PC-9 (cell line): Measurements from ENCODE around the gene APOB. TPM values are rescaled to one million over a fixed set of nuclear protein-coding genes. Genes with fewer than 3 reads are reported as not detected.
A peak's percentile ranks its signal among the peaks of the same experiment; 100 is the strongest.

ENCODE experiments used
- BruUV-seq: library from RNA; stranded (reverse); fragments of 400-500 nt; replicated peaks from 2 replicates; lab custom pipeline; 2021; lab: Mats Ljungman, UMichigan
- CTCF ChIA-PET: fragments of 300-600 bp; sonication (Branson Sonifier 250); formaldehyde crosslinking; loops from one replicate; lab custom pipeline; 2022; ENCODE audit warnings: antibody characterized with exemption; lab: Charles Lee
- POLR2A ChIA-PET: fragments of 300-600 bp; sonication (Branson Sonifier 250); formaldehyde crosslinking; loops from one replicate; lab custom pipeline; 2022; ENCODE audit warnings: antibody characterized with exemption; ENCODE audit not compliant: unreplicated experiment; lab: Charles Lee
- DNase-seq, 2 experiments: peaks; one replicate each; pipeline versions ENCODE4 v3.0.0 to v3.0.0-alpha.2; 2015 to 2022; ENCODE audit warnings: mixed read lengths in 1 of 2
- H2AFZ ChIP-seq: fragments of 200-600 bp; sonication (generic); 2 replicates; pipeline ENCODE4 v1.8.1; 2017; ENCODE audit warnings: antibody characterized with exemption
- H3F3A ChIP-seq: fragments of 200-600 bp; sonication (generic); 2 replicates; pipeline ENCODE4 v1.8.1; 2017; ENCODE audit warnings: antibody characterized with exemption, mild to moderate bottlenecking, low read depth; ENCODE audit not compliant: insufficient read depth
- H3K27ac ChIP-seq: fragments of 200-600 bp; sonication (generic); 2 replicates; pipeline ENCODE4 v1.6.1; 2016; ENCODE audit warnings: mixed run types
- H3K27me3 ChIP-seq: fragments of 200-600 bp; sonication (generic); 2 replicates; pipeline ENCODE4 v1.6.1; 2016; ENCODE audit warnings: low read depth, mixed run types; ENCODE audit not compliant: insufficient read depth
- H3K36me3 ChIP-seq: fragments of 200-600 bp; sonication (generic); 2 replicates; pipeline ENCODE4 v1.6.1; 2016; ENCODE audit warnings: low read depth, mixed run types
- H3K4me1 ChIP-seq: fragments of 200-600 bp; sonication (generic); replicated peaks from 2 replicates; pipeline ENCODE4 v1.6.1; 2016; ENCODE audit warnings: mixed run types; ENCODE audit not compliant: insufficient read depth
- H3K4me2 ChIP-seq: fragments of 200-600 bp; sonication (generic); 2 replicates; pipeline ENCODE4 v1.6.1; 2017; ENCODE audit warnings: mixed run types
- H3K4me3 ChIP-seq: fragments of 200-600 bp; sonication (generic); 2 replicates; pipeline ENCODE4 v1.6.1; 2016; ENCODE audit warnings: mixed run types
- H3K79me2 ChIP-seq: fragments of 200-600 bp; sonication (generic); 2 replicates; pipeline ENCODE4 v1.6.1; 2017; ENCODE audit warnings: low read depth, mixed run types
- H3K9me2 ChIP-seq: fragments of 200-600 bp; sonication (generic); 2 replicates; pipeline ENCODE4 v1.8.1; 2017; ENCODE audit warnings: mild to moderate bottlenecking; ENCODE audit not compliant: insufficient read depth
- H3K9me3 ChIP-seq: fragments of 200-600 bp; sonication (generic); 2 replicates; pipeline ENCODE4 v1.8.1; 2016; ENCODE audit warnings: low read depth; ENCODE audit not compliant: insufficient read depth
- H4K20me1 ChIP-seq: fragments of 200-600 bp; sonication (generic); 2 replicates; pipeline ENCODE4 v1.8.1; 2017; ENCODE audit not compliant: insufficient read depth
- CTCF ChIP-seq: fragments of 200-600 bp; sonication (generic); conservative IDR thresholded peaks from 2 replicates; pipeline ENCODE4 v1.6.1; 2017; ENCODE audit warnings: mixed run types, antibody characterized with exemption, mild to moderate bottlenecking, moderate library complexity
- EZH2 ChIP-seq: fragments of 200-600 bp; sonication (generic); IDR thresholded peaks from 2 replicates; pipeline ENCODE4 v1.8.0; 2017; ENCODE audit warnings: antibody characterized with exemption, low read depth
- intact Hi-C: fragments of 100-400 bp; cut with micrococcal nuclease; formaldehyde crosslinking; loops from one replicate; pipeline ENCODE4 v1.10.0; 2022; ENCODE audit not compliant: unreplicated experiment
- total RNA-seq: library from RNA; stranded (reverse); gene quantifications from 2 replicates; pipeline ENCODE4 v1.2.3, GENCODE V29; 2021

The APOB gene
- total RNA-seq, 1 experiment from 2014 or later, result not detected

- H3K27me3 ChIP-seq, result 0 out of 2 replicates have a peak, but pooled peaks cover 2% of the 10 kb centered on the region
- H3K9me3 ChIP-seq, result no peaks in the 10 kb centered on the region
- no peaks in the 10 kb centered on the region for H3K79me2 ChIP-seq
- H3K9me2 ChIP-seq, result no peaks in the 10 kb centered on the region
- H3K27ac ChIP-seq, result no peak overlapping the region
- no TSS peak for BruUV-seq
- no peak overlapping the region for H3K4me2 ChIP-seq
- no peak for DNase-seq
- H3K36me3 ChIP-seq, result no peaks in the 10 kb centered on the region
- no peak overlapping the region for H2AFZ ChIP-seq
- TF ChIP-seq EZH2 (no peak), CTCF (no peak)
- ChIA-PET POLR2A (no interaction called here), CTCF (no interaction called here)
- H3F3A ChIP-seq, result no peaks in the 10 kb centered on the region
- no peaks in the 10 kb centered on the region for H3K4me1 ChIP-seq
- H4K20me1 ChIP-seq, result no peaks in the 10 kb centered on the region
- no peak overlapping the region for H3K4me3 ChIP-seq
- intact Hi-C loops, result no loop called here
Measured at GRCh38 chr2:21046506-21046905, 2.6 kb upstream of the APOB start.

- Histone ChIP-seq H3K79me2 (no peaks in the 10 kb centered on the region), H3K36me3 (no peaks in the 10 kb centered on the region), H3K4me3 (no peak overlapping the region), H2AFZ (no peak overlapping the region), H3K27me3 (peaks cover 16% of the 10 kb centered on the region), H3K9me2 (no peaks in the 10 kb centered on the region), H3F3A (no peaks in the 10 kb centered on the region), H3K9me3 (no peaks in the 10 kb centered on the region), H3K4me2 (no peak overlapping the region), H3K27ac (no peak overlapping the region), H3K4me1 (no peaks in the 10 kb centered on the region), H4K20me1 (no peaks in the 10 kb centered on the region)
- intact Hi-C loops, result no loop called here
- CTCF ChIA-PET, result no interaction called here
- POLR2A ChIA-PET, result no interaction called here
- TF ChIP-seq CTCF (no peak), EZH2 (no peak)
- DNase-seq, result no peak
- no TSS peak for BruUV-seq
Measured at GRCh38 chr2:21044694-21045371, 960 bp upstream of the APOB start.

GRCh38 chr2:21042958-21043743 is 722 bp downstream of the APOB start:
- no peak overlapping the region for H3K27ac ChIP-seq
- BruUV-seq, result no TSS peak
- TF ChIP-seq EZH2, result no peak
- peak; percentile 100 for TF ChIP-seq CTCF
- no peak overlapping the region for H3K4me3 ChIP-seq
- POLR2A ChIA-PET, result no interaction called here
- H3K27me3 ChIP-seq, result peaks cover 16% of the 10 kb centered on the region
- no peaks in the 10 kb centered on the region for H3K79me2 ChIP-seq
- no peaks in the 10 kb centered on the region for H3K9me3 ChIP-seq
- no peaks in the 10 kb centered on the region for H3K4me1 ChIP-seq
- H3K9me2 ChIP-seq, result no peaks in the 10 kb centered on the region
- CTCF ChIA-PET, result no interaction called here
- intact Hi-C loops, result loop anchor here (1.0 to 2.0 kb wide), 3 partner anchors 76 to 274 kb away; no protein-coding TSS in a partner anchor
- H3F3A ChIP-seq, result no peaks in the 10 kb centered on the region
- H3K4me2 ChIP-seq, result no peak overlapping the region
- no peaks in the 10 kb centered on the region for H4K20me1 ChIP-seq
- H2AFZ ChIP-seq, result no peak overlapping the region
- DNase-seq, result peak in 1 of 2 experiments; percentile 45
- no peaks in the 10 kb centered on the region for H3K36me3 ChIP-seq
